Measurements from ENCODE around the gene TGFB2.

GRCh38 chr1:218433744-218434143, 88.6 kb downstream of the TGFB2 start:
- no peak for TF ChIP-seq CTCF (IDR thresholded peaks at IDR 0.05; ENCODE audit: extremely low read depth in 1 of 2, insufficient read depth in 1 of 2, low read depth in 1 of 2, low read length in 2 of 2)
- no peak for TF ChIP-seq EZH2 (IDR thresholded peaks at IDR 0.05; ENCODE audit: borderline replicate concordance, low read depth, low read length, severe bottlenecking)
- no peak for TF ChIP-seq MAX (IDR thresholded peaks at IDR 0.05; ENCODE audit: insufficient read depth, insufficient read length)
- TF ChIP-seq JUN (IDR thresholded peaks at IDR 0.05; ENCODE audit: borderline replicate concordance, insufficient read depth, insufficient read length, low read depth), result no peak
- TF ChIP-seq POLR2A (IDR thresholded peaks at IDR 0.05; ENCODE audit: low read depth, low read length), result no peak
- no peak for TF ChIP-seq FOS (IDR thresholded peaks at IDR 0.05; ENCODE audit: borderline replicate concordance, insufficient read depth, low read length)
- TF ChIP-seq POLR2AphosphoS5 (IDR thresholded peaks at IDR 0.05; ENCODE audit: insufficient read depth, low read depth, low read length), result no peak
- TF ChIP-seq MYC (IDR thresholded peaks at IDR 0.05; ENCODE audit: low read depth, low read length), result no peak
